ENCODE results near the gene OGFOD3. TPM values are rescaled to one million over a fixed set of nuclear protein-coding genes. Genes with fewer than 3 reads are reported as not detected.
"Not testable (repeated sequence)": the region's sequence is repeated elsewhere in the genome, so short reads cannot be mapped to it uniquely, and the experiment has no call there.

The OGFOD3 gene
- total RNA-seq, 1 donor from 2014 or later: 25.5 TPM

- no peak overlapping the region for H3K27ac ChIP-seq
- H3K4me3 ChIP-seq: no peak overlapping the region
- no peak for TF ChIP-seq POLR2AphosphoS5 (IDR thresholded peaks at IDR 0.05; ENCODE audit: insufficient read depth in 1 of 2, low read depth in 1 of 2)
- no peak for TF ChIP-seq POLR2A (IDR thresholded peaks at IDR 0.05)
- no peak for TF ChIP-seq CTCF (IDR thresholded peaks at IDR 0.05)
- H3K27me3 ChIP-seq: no peaks in the 10 kb centered on the region
- no peaks in the 10 kb centered on the region for H3K9me3 ChIP-seq
- H3K36me3 ChIP-seq: no peaks in the 10 kb centered on the region
- H3K4me1 ChIP-seq: peaks cover 2% of the 10 kb centered on the region
- DNase-seq (ENCODE audit: extremely low spot score in 2 of 2): no peak
- intact Hi-C loops (cut with DNase I): no loop called here
Observed at GRCh38 chr17:82365606-82366295, 52.6 kb downstream of the OGFOD3 start.

GRCh38 chr17:82361885-82362633, 56.3 kb downstream of the OGFOD3 start:
- intact Hi-C loops (cut with DNase I): no loop called here
- Histone ChIP-seq H3K27ac (no peak overlapping the region), H3K4me1 (no peaks in the 10 kb centered on the region), H3K4me3 (no peak overlapping the region), H3K27me3 (no peaks in the 10 kb centered on the region), H3K36me3 (no peaks in the 10 kb centered on the region), H3K9me3 (no peaks in the 10 kb centered on the region)
- TF ChIP-seq POLR2A (IDR thresholded peaks at IDR 0.05): no peak
- no peak for TF ChIP-seq POLR2AphosphoS5 (IDR thresholded peaks at IDR 0.05; ENCODE audit: insufficient read depth in 1 of 2, low read depth in 1 of 2)
- no peak for TF ChIP-seq CTCF (IDR thresholded peaks at IDR 0.05)
- DNase-seq (ENCODE audit: extremely low spot score in 2 of 2): no peak

GRCh38 chr17:82359451-82360074, 58.8 kb downstream of the OGFOD3 start:
- intact Hi-C loops (cut with DNase I): loop anchor here (10.0 kb wide), 2 partner anchors 135 to 555 kb away; no protein-coding TSS in a partner anchor
- not testable (repeated sequence) for H3K27me3 ChIP-seq

GRCh38 chr17:82358465-82359350, 59.7 kb downstream of the OGFOD3 start, which contains the start of gene TEX19:
TEX19 (plus strand) TSS chr17:82359247; CDS start chr17:82362151, 2,904 bp downstream.
- no peaks in the 10 kb centered on the region for H3K4me1 ChIP-seq
- H3K27me3 ChIP-seq: no peaks in the 10 kb centered on the region
- intact Hi-C loops (cut with DNase I): loop anchor here (10.0 kb wide), 2 partner anchors 136 to 556 kb away; no protein-coding TSS in a partner anchor
- H3K9me3 ChIP-seq: no peaks in the 10 kb centered on the region
- no peaks in the 10 kb centered on the region for H3K36me3 ChIP-seq
- TF ChIP-seq POLR2A (IDR thresholded peaks at IDR 0.05): no peak
- TF ChIP-seq CTCF (IDR thresholded peaks at IDR 0.05): no peak
- no peak for TF ChIP-seq POLR2AphosphoS5 (IDR thresholded peaks at IDR 0.05; ENCODE audit: insufficient read depth in 1 of 2, low read depth in 1 of 2)
- H3K27ac ChIP-seq: no peak within 1 kb of the TSS
- H3K4me3 ChIP-seq: no peak within 1 kb of the TSS
- no peak for DNase-seq (ENCODE audit: extremely low spot score in 2 of 2)

More at GRCh38 chr17:82359451-82360074, 58.8 kb downstream of the OGFOD3 start:
- not testable (repeated sequence) for H3K36me3 ChIP-seq; H3K4me1 ChIP-seq; H3K9me3 ChIP-seq; H3K27ac ChIP-seq; DNase-seq (ENCODE audit: extremely low spot score in 2 of 2); H3K4me3 ChIP-seq

- intact Hi-C loops (cut with DNase I): loop anchor here (10.0 kb wide), 2 partner anchors 137 to 557 kb away; no protein-coding TSS in a partner anchor
Observed at GRCh38 chr17:82357394-82357793, 61.0 kb downstream of the OGFOD3 start.

More at GRCh38 chr17:82357394-82357793, 61.0 kb downstream of the OGFOD3 start:
- Histone ChIP-seq H3K27me3 (no peaks in the 10 kb centered on the region), H3K4me1 (no peaks in the 10 kb centered on the region), H3K4me3 (no peak overlapping the region), H3K27ac (no peak overlapping the region), H3K36me3 (no peaks in the 10 kb centered on the region), H3K9me3 (no peaks in the 10 kb centered on the region)
- no peak for TF ChIP-seq POLR2AphosphoS5 (IDR thresholded peaks at IDR 0.05; ENCODE audit: insufficient read depth in 1 of 2, low read depth in 1 of 2)
- TF ChIP-seq POLR2A (IDR thresholded peaks at IDR 0.05): no peak
- TF ChIP-seq CTCF (IDR thresholded peaks at IDR 0.05): no peak
- no peak for DNase-seq (ENCODE audit: extremely low spot score in 2 of 2)

Measured in vagina (tissue), 2 donors.